HG03520 (cell line): Measurements from ENCODE around the gene EPB41L4A.
"Not testable (repeated sequence)": the region's sequence is repeated elsewhere in the genome, so short reads cannot be mapped to it uniquely, and the experiment has no call there.

Source experiments
- ATAC-seq: cut with Tn5 transposase; IDR thresholded peaks from one replicate; pipeline ENCODE4 v1.9.1; 2021; ENCODE audit warnings: mild to moderate bottlenecking, moderate library complexity; ENCODE audit not compliant: unreplicated experiment

EPB41L4A gene

GRCh38 chr5:112217843-112218579, 201.1 kb downstream of the EPB41L4A start:
- ATAC-seq, result no peak

DNA sequence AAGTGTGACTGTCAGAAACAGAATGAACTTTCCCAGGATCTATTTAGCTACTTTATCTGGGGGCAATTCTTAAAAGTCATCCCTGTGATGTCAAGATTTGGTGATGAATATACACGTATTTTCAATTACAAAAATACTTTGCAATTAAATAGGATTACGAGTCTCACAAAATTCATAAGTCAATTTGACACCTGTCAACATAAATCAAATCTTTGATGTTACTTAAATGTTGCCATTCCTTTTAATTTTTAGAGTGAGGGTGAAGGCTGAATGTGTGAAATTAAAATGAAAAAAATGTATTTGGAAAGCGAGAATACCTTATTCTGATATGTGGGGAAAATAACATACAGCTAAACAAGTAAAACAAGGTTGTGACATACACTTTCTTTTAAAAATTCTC, 202.9 kb downstream of the EPB41L4A start:
- ATAC-seq, result no peak

GRCh38 chr5:112210430-112211005, 208.6 kb downstream of the EPB41L4A start:
- ATAC-seq, result no peak

DNA sequence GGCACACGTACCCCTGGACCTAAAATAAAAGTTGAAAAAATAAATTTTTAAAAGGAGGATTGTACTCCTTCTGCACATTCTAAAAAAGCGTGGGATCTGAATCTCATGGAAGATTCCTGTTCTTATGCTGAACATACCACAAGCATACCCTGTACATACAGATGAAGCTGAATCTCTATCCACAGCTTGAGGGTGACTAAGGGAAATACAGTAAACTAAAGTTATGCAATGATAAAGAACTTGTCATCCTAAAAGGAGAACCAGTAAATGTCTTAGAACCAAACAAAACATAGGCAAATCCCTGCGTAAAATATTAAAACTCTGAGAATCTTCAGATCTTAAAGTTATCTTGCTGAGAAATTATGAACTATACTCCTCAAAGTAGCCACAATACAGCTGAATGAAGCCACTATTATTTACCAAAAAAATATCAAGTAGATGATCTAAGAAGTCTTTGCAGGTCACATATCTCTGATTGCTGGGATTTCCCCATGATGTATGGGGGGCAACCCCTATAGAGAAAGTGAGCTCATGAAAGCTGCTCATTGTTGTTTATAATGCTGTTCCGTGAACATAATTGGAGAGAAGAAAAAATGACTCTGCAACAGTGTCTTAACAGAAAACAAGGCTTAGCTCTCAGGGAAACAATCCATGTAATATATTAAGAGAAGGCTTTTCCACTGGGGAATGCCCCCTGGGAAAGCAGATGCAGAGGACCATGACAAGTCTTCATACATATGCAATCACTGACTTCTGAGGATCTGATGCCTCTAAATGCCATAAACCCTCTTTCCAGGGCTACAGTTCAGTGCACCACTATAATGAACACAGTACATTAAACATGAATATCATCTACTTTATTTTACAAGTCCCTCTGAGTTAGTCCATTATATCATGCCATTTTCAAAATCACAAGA, 210.1 kb downstream of the EPB41L4A start:
- ATAC-seq, result no peak

DNA sequence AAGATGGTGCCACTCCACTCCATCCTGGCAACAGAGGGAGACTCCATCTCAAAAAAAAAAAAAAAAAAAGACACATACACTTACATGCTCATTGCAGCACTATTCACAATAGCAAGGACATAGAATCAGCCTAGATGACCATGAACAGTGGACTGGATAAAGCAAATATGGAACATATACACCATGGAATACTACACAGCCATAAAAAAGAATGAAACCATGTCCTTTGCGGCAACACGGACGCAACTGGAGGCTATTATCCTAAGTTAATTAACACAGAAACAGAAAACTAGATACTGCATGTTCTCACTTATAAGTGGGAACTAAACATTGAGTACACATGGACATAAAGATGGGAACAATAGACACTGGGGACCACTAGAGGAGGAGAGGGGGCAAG, 210.9 kb downstream of the EPB41L4A start:
- not testable (repeated sequence) for ATAC-seq

GRCh38 chr5:112205846-112206245, 213.2 kb downstream of the EPB41L4A start:
- ATAC-seq, result no peak

DNA sequence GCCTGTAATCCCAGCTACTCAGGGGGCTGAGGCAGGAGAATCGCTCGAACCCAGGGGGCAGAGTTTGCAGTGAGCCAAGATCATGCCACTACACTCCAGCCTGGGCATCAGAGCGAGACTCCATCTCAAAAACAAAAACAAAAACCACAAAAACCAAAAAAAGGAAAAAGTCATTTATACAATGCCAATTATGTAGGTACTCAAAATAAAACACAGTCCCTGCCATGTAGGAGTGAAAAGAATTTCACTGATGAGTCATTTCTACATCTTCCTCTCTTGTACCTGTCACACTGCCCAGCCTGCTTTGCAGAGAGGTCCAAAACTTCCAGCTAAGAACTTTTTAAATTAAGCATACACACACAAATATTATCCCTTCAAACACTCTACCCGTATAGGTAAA, 215.8 kb downstream of the EPB41L4A start:
- ATAC-seq, result no peak

GRCh38 chr5:112202694-112203093, 216.4 kb downstream of the EPB41L4A start:
- no peak for ATAC-seq

- no peak for ATAC-seq
These were observed 217.9 kb downstream of the EPB41L4A start for GRCh38 chr5:112201141-112201540.

DNA sequence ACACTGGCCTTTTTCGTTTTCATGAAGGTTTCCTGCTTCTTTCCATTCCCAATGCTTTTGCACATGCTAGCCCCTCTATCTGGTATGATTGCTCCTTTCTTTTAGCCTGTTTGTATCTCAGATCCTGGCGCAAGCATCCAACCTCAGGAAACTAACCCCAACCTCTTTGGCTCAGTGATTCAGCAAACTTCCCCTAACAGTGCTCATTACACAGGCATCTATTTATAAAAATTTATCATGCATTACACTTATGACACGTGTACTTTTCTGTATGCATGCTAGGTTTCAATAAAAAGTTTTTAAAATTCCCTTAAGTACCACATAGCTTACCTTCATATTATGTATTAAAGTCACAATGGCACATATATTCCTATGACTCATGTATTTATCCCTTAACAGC, 218.9 kb downstream of the EPB41L4A start:
- no peak for ATAC-seq

DNA sequence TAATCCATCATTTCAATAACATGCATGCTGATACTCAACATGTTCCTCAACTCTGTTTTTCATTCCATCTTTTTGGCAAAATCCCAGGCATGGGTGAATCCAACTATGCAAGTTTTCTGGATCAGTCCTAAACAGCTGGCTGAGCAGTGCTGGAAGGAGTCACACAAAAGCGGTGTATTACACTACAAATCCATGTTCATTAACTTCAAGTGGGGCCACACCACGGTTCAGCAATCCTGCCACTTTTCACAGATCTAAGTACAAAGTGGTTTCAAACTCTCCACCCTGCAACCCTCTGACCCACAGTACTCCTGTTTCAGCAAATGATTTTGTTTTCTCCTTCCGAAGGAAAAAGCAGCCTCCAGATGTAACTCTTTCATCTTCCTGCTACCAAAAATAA, 222.5 kb downstream of the EPB41L4A start:
- no peak for ATAC-seq

DNA sequence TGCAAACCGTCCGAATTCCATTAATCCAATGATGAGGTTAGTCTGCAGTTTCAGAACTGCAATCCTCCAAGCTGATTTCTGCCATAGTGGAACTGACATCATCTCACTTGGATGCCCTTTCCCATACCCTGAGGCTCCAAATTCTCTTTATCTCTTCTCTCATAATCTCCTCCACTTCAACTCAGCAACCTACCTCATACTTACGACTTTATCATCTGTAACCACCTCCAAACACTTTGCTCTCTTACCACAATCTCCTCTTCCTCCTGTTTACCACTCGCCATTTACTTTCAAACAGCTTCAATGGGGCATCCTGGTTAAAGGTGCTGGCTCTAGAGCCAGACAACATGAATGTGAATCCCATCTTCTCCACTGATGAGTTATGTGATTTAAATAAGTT, 223.2 kb downstream of the EPB41L4A start:
- ATAC-seq, result no peak

DNA sequence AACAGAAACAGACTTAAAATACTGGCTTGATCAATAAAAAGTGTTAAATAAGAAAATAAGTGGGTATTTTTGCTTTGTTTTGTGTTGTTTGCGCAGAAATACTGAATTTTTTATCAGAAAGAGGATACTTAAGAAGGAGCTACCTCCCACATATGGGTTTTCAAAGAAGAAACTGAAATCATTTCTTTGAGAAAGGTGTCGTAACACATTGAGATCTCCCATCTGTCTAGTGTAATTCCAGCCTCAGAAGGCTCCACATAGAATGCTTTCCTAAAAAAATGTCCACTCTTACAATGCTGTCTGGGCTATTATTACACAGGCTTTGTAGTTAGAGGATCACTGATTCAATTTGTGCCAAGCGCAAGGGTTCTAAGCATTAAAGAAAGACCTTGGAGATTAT, 226.2 kb downstream of the EPB41L4A start:
- no peak for ATAC-seq

GRCh38 chr5:112192072-112192471, 227.0 kb downstream of the EPB41L4A start:
- no peak for ATAC-seq

- ATAC-seq, result no peak
These were observed 229.7 kb downstream of the EPB41L4A start for GRCh38 chr5:112189391-112189790.

DNA sequence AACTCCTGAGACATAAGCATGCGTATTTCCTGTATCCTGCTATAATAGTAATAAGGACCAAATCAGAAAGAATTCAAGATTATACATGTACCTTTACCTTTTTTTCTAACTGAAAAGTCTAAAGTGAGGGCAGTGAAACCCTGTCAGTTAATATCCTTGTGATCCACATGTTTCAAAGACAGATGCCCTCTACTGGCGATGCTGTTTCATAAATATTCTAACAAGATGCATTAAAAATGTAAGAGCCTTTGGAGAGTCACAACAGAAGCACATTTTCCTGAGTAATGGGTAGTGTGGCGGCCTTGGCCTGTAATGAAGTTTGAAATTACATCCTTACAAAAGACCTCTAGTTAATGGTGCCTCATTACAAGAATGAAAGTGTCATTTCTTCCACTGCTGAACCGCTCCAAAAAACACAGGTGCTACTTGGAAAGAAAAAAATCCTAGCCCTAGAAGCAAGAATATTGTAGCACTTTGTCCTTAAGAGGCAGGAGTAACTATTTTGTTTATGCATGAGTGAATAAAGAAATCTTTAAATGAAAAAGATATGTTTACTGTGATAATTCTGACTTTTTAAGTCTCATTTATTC, 232.6 kb downstream of the EPB41L4A start:
- ATAC-seq, result no peak

DNA sequence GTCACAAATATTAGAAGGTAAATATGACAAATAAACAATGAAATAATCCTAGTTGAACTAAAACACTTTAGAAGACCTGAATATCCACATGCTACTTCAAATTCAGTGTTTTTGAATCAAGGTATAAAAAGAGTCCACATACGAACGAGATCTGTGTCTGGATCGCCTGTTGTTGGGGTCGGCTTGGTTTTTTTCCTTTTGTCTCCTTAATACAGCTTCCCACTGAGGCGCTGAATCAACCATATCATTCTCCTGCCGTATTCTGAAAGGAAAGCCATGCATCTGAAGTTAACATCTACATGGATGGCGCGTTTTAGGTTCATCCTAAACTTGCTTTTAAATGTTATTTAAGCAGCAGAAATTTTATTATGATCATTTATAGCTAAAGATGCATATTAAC, 235.2 kb downstream of the EPB41L4A start:
- no peak for ATAC-seq

DNA sequence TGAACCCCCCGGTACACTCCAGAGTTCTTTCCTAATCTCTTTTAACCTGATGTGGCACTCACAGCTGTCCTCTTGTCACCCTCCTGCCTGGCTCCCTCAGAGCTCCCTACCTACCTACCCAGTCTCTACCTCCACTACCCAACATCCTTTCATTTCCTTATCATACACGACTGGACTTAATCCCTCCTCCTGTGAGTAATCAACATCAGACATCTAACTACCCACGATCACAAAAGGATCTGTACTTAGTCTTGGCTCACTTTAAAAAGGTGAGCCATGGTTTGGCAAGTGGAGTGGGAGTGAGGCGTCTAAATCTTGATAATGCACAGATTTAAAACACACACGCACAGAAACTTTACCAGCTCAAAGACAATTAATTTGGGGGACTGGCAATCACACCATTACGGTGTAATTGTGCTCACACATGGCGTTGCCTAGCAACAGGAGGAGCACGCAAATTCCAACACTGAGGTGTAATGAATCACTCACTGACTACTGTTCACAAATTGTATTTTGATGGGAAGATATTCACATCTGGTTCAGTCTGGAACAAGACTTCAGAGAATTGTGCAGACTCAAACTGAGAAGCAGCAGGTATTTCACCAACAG, 235.9 kb downstream of the EPB41L4A start:
- no peak for ATAC-seq

DNA sequence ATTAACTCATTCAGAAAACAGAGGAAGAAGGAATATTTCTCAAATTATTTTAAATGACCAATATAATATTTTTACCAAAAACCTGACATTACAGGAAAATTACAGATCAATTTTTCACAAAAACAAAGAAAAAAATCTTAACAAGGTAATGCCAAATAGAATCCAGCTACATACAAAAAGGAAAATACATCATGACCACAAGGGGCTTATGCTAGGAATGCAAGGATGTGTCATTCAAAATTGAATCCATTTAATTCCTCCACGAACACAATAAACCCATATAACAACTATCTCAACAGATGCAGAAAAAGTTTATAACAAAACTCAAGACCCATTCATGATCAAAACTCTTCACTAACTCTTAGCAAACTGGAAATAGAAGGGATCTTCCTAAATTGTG, 239.8 kb downstream of the EPB41L4A start:
- no peak for ATAC-seq

DNA sequence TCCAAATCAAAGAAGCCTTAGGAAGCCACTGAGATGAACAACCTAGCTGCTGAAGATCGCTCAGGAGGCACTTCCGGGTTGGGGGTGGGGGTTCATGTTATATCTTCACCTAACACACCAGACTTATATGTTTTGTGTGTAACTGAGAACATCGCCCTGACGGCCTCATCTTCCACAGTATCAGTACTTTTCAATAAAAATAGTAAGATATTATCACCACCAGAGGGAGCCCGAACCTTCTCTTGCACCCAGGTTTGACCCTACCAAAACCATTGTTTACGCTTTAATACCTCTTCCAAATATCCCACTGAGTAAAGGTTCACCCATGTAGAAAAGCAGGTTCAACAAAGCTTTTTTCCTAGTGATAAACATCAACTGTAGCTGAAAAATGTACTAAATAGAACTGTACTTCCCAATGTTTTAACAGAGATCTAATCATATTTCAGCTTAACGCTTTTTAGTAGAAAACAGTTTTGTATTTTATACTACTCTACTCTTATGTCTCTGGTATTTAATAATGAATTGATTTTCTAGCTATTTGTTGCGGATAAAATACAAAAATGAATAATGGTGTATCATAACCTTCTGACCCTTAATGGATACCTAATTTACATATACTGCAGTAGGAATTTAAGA, 244.0 kb downstream of the EPB41L4A start:
- peak; percentile 82 for ATAC-seq
